MM.1S (cell line): ENCODE measurements around the gene PHF12.
A peak's percentile ranks its signal among the peaks of the same experiment; 100 is the strongest.

ENCODE experiments used
- DNase-seq: peaks from one replicate; pipeline ENCODE4 v3.0.0-alpha.2; 2015
- H2AFZ ChIP-seq: fragments of 300-600 bp; sonication (generic); 2 replicates; pipeline ENCODE4 v1.6.0; 2016; ENCODE audit warnings: antibody characterized with exemption, low read length
- H3F3A ChIP-seq: fragments of 300-600 bp; sonication (generic); 2 replicates; pipeline ENCODE4 v1.6.1; 2016; ENCODE audit warnings: mild to moderate bottlenecking, antibody characterized with exemption, low read length, moderate library complexity, mixed read lengths; ENCODE audit not compliant: insufficient read depth
- H3K27ac ChIP-seq: fragments of 300-600 bp; sonication (generic); 2 replicates; pipeline ENCODE4 v1.5.1; 2016; ENCODE audit warnings: mild to moderate bottlenecking, low read length
- H3K27me3 ChIP-seq: fragments of 300-600 bp; sonication (generic); replicated peaks from 2 replicates; pipeline ENCODE4 v1.6.0; 2016; ENCODE audit warnings: low read length; ENCODE audit not compliant: insufficient read depth
- H3K36me3 ChIP-seq: fragments of 300-600 bp; sonication (generic); replicated peaks from 2 replicates; pipeline ENCODE4 v1.6.1; 2016; ENCODE audit warnings: mild to moderate bottlenecking, low read length, mixed read lengths; ENCODE audit not compliant: insufficient read depth
- H3K4me1 ChIP-seq: fragments of 300-600 bp; sonication (generic); 2 replicates; pipeline ENCODE4 v1.6.1; 2016; ENCODE audit warnings: low read length, mixed read lengths
- H3K4me2 ChIP-seq: fragments of 300-600 bp; sonication (generic); 2 replicates; pipeline ENCODE4 v1.6.0; 2016; ENCODE audit warnings: low read depth, low read length
- H3K4me3 ChIP-seq: fragments of 300-600 bp; sonication (generic); 2 replicates; pipeline ENCODE4 v1.5.1; 2016; ENCODE audit warnings: low read length, mixed read lengths
- H3K79me2 ChIP-seq: fragments of 300-600 bp; sonication (generic); 2 replicates; pipeline ENCODE4 v1.6.1; 2016; ENCODE audit warnings: mixed run types, low read length, mixed read lengths
- H3K9ac ChIP-seq: fragments of 300-600 bp; sonication (generic); 2 replicates; pipeline ENCODE4 v1.6.1; 2016; ENCODE audit warnings: low read length, mixed read lengths
- H3K9me2 ChIP-seq: fragments of 300-600 bp; sonication (generic); replicated peaks from 2 replicates; pipeline ENCODE4 v1.6.1; 2016; ENCODE audit warnings: mild to moderate bottlenecking, low read length, mixed read lengths; ENCODE audit not compliant: insufficient read depth
- H3K9me3 ChIP-seq: fragments of 300-600 bp; sonication (generic); replicated peaks from 2 replicates; pipeline ENCODE4 v1.6.1; 2016; ENCODE audit warnings: mild to moderate bottlenecking, low read length, mixed read lengths; ENCODE audit not compliant: insufficient read depth
- H4K20me1 ChIP-seq: fragments of 300-600 bp; sonication (generic); 2 replicates; pipeline ENCODE4 v1.6.1; 2016; ENCODE audit warnings: mild to moderate bottlenecking, low read length, moderate library complexity, mixed read lengths; ENCODE audit not compliant: insufficient read depth
- EZH2 ChIP-seq: fragments of 300-600 bp; sonication (generic); optimal IDR thresholded peaks from 2 replicates; pipeline ENCODE3; 2017; ENCODE audit warnings: low read depth, mild to moderate bottlenecking, antibody characterized with exemption, low read length, mixed read lengths
- EZH2phosphoT487 ChIP-seq: fragments of 300-600 bp; sonication (generic); IDR thresholded peaks from 2 replicates; pipeline ENCODE4 v1.6.1; 2018; ENCODE audit warnings: antibody characterized with exemption, low read length
- TF ChIP-seq, protein P1 (sequence below): fragments of 300-600 bp; sonication (generic); IDR thresholded peaks from 2 replicates; pipeline ENCODE4 v1.5.1; 2016; ENCODE audit warnings: antibody characterized with exemption, low read length, mixed read lengths

The PHF12 gene

GRCh38 chr17:28949185-28950016 is 1.9 kb downstream of the PHF12 start:
- peak; percentile 27 for DNase-seq
- Histone ChIP-seq H3K4me3 (peak overlapping the region; percentile 88), H3K9ac (peak overlapping the region; percentile 73), H3K27me3 (no peaks in the 10 kb centered on the region), H4K20me1 (peaks cover 9% of the 10 kb centered on the region), H3K79me2 (peaks cover 68% of the 10 kb centered on the region), H3K36me3 (no peaks in the 10 kb centered on the region), H2AFZ (peak overlapping the region; percentile 70), H3K4me1 (peaks cover 20% of the 10 kb centered on the region), H3K9me2 (no peaks in the 10 kb centered on the region), H3K4me2 (peak overlapping the region; percentile 81), H3K9me3 (no peaks in the 10 kb centered on the region), H3F3A (peaks cover 33% of the 10 kb centered on the region), H3K27ac (peak overlapping the region; percentile 54; the same call in 1 of the 2 replicates)
- TF ChIP-seq, protein P1, sequence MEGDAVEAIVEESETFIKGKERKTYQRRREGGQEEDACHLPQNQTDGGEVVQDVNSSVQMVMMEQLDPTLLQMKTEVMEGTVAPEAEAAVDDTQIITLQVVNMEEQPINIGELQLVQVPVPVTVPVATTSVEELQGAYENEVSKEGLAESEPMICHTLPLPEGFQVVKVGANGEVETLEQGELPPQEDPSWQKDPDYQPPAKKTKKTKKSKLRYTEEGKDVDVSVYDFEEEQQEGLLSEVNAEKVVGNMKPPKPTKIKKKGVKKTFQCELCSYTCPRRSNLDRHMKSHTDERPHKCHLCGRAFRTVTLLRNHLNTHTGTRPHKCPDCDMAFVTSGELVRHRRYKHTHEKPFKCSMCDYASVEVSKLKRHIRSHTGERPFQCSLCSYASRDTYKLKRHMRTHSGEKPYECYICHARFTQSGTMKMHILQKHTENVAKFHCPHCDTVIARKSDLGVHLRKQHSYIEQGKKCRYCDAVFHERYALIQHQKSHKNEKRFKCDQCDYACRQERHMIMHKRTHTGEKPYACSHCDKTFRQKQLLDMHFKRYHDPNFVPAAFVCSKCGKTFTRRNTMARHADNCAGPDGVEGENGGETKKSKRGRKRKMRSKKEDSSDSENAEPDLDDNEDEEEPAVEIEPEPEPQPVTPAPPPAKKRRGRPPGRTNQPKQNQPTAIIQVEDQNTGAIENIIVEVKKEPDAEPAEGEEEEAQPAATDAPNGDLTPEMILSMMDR, result no peak
- TF ChIP-seq EZH2, result no peak
- TF ChIP-seq EZH2phosphoT487, result no peak

- H2AFZ ChIP-seq, result peak overlapping the region; percentile 70
- peaks cover 20% of the 10 kb centered on the region for H3K4me1 ChIP-seq
- H3K9ac ChIP-seq, result peak overlapping the region; percentile 73
- H3K4me3 ChIP-seq, result peak overlapping the region; percentile 88
- no peaks in the 10 kb centered on the region for H3K9me3 ChIP-seq
- no peak for DNase-seq
- no peaks in the 10 kb centered on the region for H3K36me3 ChIP-seq
- TF ChIP-seq, protein P1, result no peak
- no peak for TF ChIP-seq EZH2
- TF ChIP-seq EZH2phosphoT487, result no peak
- peaks cover 74% of the 10 kb centered on the region for H3K79me2 ChIP-seq
- no peaks in the 10 kb centered on the region for H3K9me2 ChIP-seq
- H3F3A ChIP-seq, result peaks cover 33% of the 10 kb centered on the region
- H3K27me3 ChIP-seq, result no peaks in the 10 kb centered on the region
- H3K4me2 ChIP-seq, result peak overlapping the region; percentile 81
- peak overlapping the region; percentile 54; the same call in 1 of the 2 replicates for H3K27ac ChIP-seq
- H4K20me1 ChIP-seq, result peaks cover 12% of the 10 kb centered on the region
Measured at GRCh38 chr17:28948873-28949184, 2.5 kb downstream of the PHF12 start.

DNA sequence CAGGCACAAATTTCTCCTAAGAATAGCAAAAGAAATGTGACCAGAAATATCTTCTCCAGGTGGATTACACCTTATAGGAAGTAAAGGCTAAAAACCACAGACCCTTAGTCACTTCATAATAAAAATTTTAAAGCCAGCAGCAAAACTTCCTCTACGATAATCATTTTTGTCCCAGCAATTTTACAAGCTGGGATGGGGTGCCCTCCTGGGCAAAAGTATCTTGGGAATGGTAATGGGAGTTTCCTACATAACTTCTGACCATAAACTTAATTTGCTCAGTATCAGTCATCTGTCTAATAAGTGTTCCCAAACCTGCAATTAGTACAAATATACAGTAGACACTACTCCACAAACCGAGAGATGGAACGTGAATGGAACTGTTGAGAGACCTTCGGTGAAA is 3.0 kb downstream of the PHF12 start:
- Histone ChIP-seq H3K4me1 (peaks cover 19% of the 10 kb centered on the region), H3F3A (peaks cover 33% of the 10 kb centered on the region), H3K36me3 (no peaks in the 10 kb centered on the region), H3K9me3 (no peaks in the 10 kb centered on the region), H3K27ac (peak overlapping the region; percentile 54; the same call in 1 of the 2 replicates), H3K27me3 (no peaks in the 10 kb centered on the region), H3K79me2 (peaks cover 79% of the 10 kb centered on the region), H4K20me1 (peaks cover 12% of the 10 kb centered on the region), H3K4me2 (peak overlapping the region; percentile 81), H3K4me3 (peak overlapping the region; percentile 88), H3K9ac (peak overlapping the region; percentile 73), H3K9me2 (no peaks in the 10 kb centered on the region), H2AFZ (no peak overlapping the region)
- DNase-seq, result no peak
- no peak for TF ChIP-seq EZH2phosphoT487
- TF ChIP-seq EZH2, result no peak
- TF ChIP-seq, protein P1, result no peak
